SK-N-SH (cell line): ENCODE measurements around the gene IQUB. TPM values are rescaled to one million over a fixed set of nuclear protein-coding genes. Genes with fewer than 3 reads are reported as not detected.

Experiments used
- CTCF ChIA-PET: fragments of 300-600, 350-600 bp; formaldehyde crosslinking; extraction: SDS; loops from one replicate; lab custom pipeline; 2021; lab: Yijun Ruan, JAX
- POLR2A ChIA-PET: fragments of 350-600 bp; sonication (Branson Sonifier 250); formaldehyde crosslinking; extraction: SDS; loops from one replicate; lab custom pipeline; 2020; ENCODE audit warnings: antibody characterized with exemption, inconsistent platforms; lab: Yijun Ruan, JAX
- DNase-seq: peaks from one replicate; pipeline ENCODE4 v3.0.0; 2012
- H2AFZ ChIP-seq: fragments of 200-600 bp; sonication (generic); 2 replicates; pipeline ENCODE4 v1.8.1; 2016; ENCODE audit warnings: antibody characterized with exemption, mild to moderate bottlenecking, low read depth
- H3F3A ChIP-seq: fragments of 200-600 bp; sonication (generic); replicated peaks from 2 replicates; pipeline ENCODE3; 2016; ENCODE audit warnings: antibody characterized with exemption, mild to moderate bottlenecking; ENCODE audit not compliant: insufficient read depth
- H3K27ac ChIP-seq, 2 experiments: fragments of 200-500 bp in 1 of 2; fragments of 200-600 bp in 1 of 2; sonication (Bioruptor generic) in 1 of 2; sonication (generic), shearing (Covaris generic) in 1 of 2; 2 replicates each; pipeline versions ENCODE4 v1.5.1 to v1.6.1; 2014 to 2016; ENCODE audit warnings: low read depth in 2 of 2, inconsistent platforms in 1 of 2, low read length in 1 of 2, mild to moderate bottlenecking in 1 of 2, mixed read lengths in 1 of 2
- H3K27me3 ChIP-seq: fragments of 200-600 bp; sonication (generic), shearing (Covaris generic); 2 replicates; pipeline ENCODE4 v1.6.1; 2016; ENCODE audit warnings: mixed run types; ENCODE audit not compliant: insufficient read depth
- H3K36me3 ChIP-seq, 2 experiments: fragments of 200-500 bp in 1 of 2; fragments of 200-600 bp in 1 of 2; sonication (Bioruptor generic) in 1 of 2; sonication (generic) in 1 of 2; replicated peaks in 1 of 2; 2 replicates each; pipeline versions ENCODE3 to v1.5.1; 2014 to 2016; ENCODE audit warnings: low read length in 1 of 2, mild to moderate bottlenecking in 1 of 2; ENCODE audit not compliant: insufficient read depth in 2 of 2, control insufficient read depth in 1 of 2
- H3K4me1 ChIP-seq, 2 experiments: fragments of 200-500 bp in 1 of 2; fragments of 200-600 bp in 1 of 2; sonication (Bioruptor generic) in 1 of 2; sonication (generic), shearing (Covaris generic) in 1 of 2; 2 replicates each; pipeline versions ENCODE4 v1.5.1 to v1.6.1; 2014 to 2016; ENCODE audit warnings: low read depth in 1 of 2, low read length in 1 of 2, mixed run types in 1 of 2; ENCODE audit not compliant: insufficient read depth in 2 of 2, control insufficient read depth in 1 of 2
- H3K4me2 ChIP-seq: fragments of 200-600 bp; sonication (generic), shearing (Covaris generic); 2 replicates; pipeline ENCODE4 v1.6.1; 2017; ENCODE audit warnings: mixed run types
- H3K4me3 ChIP-seq, 2 experiments: fragments of 200-500 bp in 1 of 2; fragments of 200-600 bp in 1 of 2; sonication (Bioruptor generic) in 1 of 2; sonication (generic), shearing (Covaris generic) in 1 of 2; 2 replicates each; pipeline versions ENCODE4 v1.5.1 to v1.8.1; 2014 to 2016; ENCODE audit warnings: low read depth in 2 of 2, inconsistent platforms in 1 of 2, low read length in 1 of 2, mild to moderate bottlenecking in 1 of 2, mixed read lengths in 1 of 2, moderate library complexity in 1 of 2
- H3K79me2 ChIP-seq: fragments of 200-600 bp; sonication (generic); 2 replicates; pipeline ENCODE4 v1.8.1; 2017; ENCODE audit warnings: mild to moderate bottlenecking; ENCODE audit not compliant: insufficient read depth
- H3K9ac ChIP-seq: fragments of 200-600 bp; sonication (generic); 2 replicates; pipeline ENCODE4 v1.6.1; 2017; ENCODE audit warnings: mixed run types
- H3K9me2 ChIP-seq: fragments of 200-600 bp; sonication (generic); 2 replicates; pipeline ENCODE4 v1.6.1; 2017; ENCODE audit warnings: mixed run types
- H3K9me3 ChIP-seq: fragments of 200-600 bp; sonication (generic); 2 replicates; pipeline ENCODE4 v1.6.1; 2017; ENCODE audit warnings: mixed run types, mild to moderate bottlenecking, moderate library complexity
- H4K20me1 ChIP-seq: fragments of 200-600 bp; sonication (generic); 2 replicates; pipeline ENCODE4 v1.6.1; 2017; ENCODE audit warnings: mild to moderate bottlenecking, mixed run types; ENCODE audit not compliant: insufficient read depth
- CTCF ChIP-seq: fragments of 200-600 bp; sonication (generic); IDR thresholded peaks from 2 replicates; pipeline ENCODE4 v1.6.1; 2017; ENCODE audit warnings: antibody characterized with exemption, mild to moderate bottlenecking, moderate library complexity
- GATA2 ChIP-seq: sonication (generic); formaldehyde crosslinking; IDR thresholded peaks from 2 replicates; pipeline ENCODE4 v1.5.0; 2020; ENCODE audit warnings: mild to moderate bottlenecking, missing genetic modification reagents
- JUND ChIP-seq: IDR thresholded peaks from 2 replicates; pipeline ENCODE4 v1.4.0; 2012
- MEF2A ChIP-seq: IDR thresholded peaks from 2 replicates; pipeline ENCODE4 v1.4.0; 2012; ENCODE audit warnings: low read depth, borderline replicate concordance
- POLR2AphosphoS5 ChIP-seq: IDR thresholded peaks from 2 replicates; pipeline ENCODE4 v1.6.1; 2012; ENCODE audit warnings: low read depth, low read length
- RAD21 ChIP-seq: IDR thresholded peaks from 2 replicates; pipeline ENCODE4 v1.6.1; 2012; ENCODE audit warnings: mild to moderate bottlenecking, low read length
- REST ChIP-seq: IDR thresholded peaks from 2 replicates; pipeline ENCODE4 v1.6.1; 2012; ENCODE audit warnings: mild to moderate bottlenecking, low read depth, low read length, moderate library complexity
- USF2 ChIP-seq: fragments of 150-350 bp; IDR thresholded peaks from 2 replicates; pipeline ENCODE4 v1.6.1; 2017; ENCODE audit warnings: antibody characterized with exemption, low read length, low read depth, borderline replicate concordance
- WGBS: methylation state at CpG from one replicate; pipeline ENCODE4 v1.1.6; 2017; ENCODE audit warnings: low lambda C conversion rate; 5-methylcytosine and 5-hydroxymethylcytosine counted together
- polyA plus RNA-seq, 3 experiments: library from polyadenylated mRNA; depleted of rRNA; stranded (reverse); fragments of >200 nt; gene quantifications; 2 replicates each; pipeline ENCODE4 v1.2.3, GENCODE V29; 2012
- TF ChIP-seq, protein P1 (sequence below): IDR thresholded peaks from 2 replicates; pipeline ENCODE4 v1.4.0; 2012; ENCODE audit warnings: low read depth

Gene IQUB
- polyA plus RNA-seq, 1 of the 3 experiments (the other 2 are of a cell fraction), result 0.10 TPM

DNA sequence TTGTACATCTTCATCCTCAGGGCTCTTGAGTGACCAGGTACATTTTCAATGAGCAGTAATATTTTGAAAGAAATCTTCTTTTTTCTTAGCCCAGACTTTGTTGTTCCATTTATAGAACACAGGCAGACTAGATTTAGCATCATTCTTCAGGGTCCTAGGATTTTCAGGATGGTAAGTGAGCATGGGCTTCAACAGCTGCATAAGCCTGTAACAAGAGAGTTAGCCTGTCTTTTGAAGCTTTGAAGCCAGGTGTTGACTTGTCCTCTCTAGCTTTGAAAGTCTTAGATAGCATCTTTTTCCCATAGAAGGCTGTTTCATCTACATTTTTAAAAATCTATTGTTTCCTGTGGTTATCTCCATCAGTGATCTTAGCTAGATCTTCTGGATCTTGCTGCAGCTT is 27.7 kb upstream of the IQUB start:
- no peak overlapping the region for H3K4me3 ChIP-seq
- H3K9me3 ChIP-seq, result no peaks in the 10 kb centered on the region
- no peaks in the 10 kb centered on the region for H4K20me1 ChIP-seq
- H2AFZ ChIP-seq, result no peak overlapping the region
- ChIA-PET CTCF (interaction anchor here (0.9 to 1.4 kb wide), 5 partner anchors 18 to 146 kb away, joined by 3 to 6 read pairs (median 4); no protein-coding TSS in a partner anchor), POLR2A (no interaction called here)
- H3F3A ChIP-seq, result peaks cover 11% of the 10 kb centered on the region
- no peaks in the 10 kb centered on the region for H3K27me3 ChIP-seq
- no peak overlapping the region for H3K4me2 ChIP-seq
- H3K36me3 ChIP-seq, result no peaks in the 10 kb centered on the region
- H3K4me1 ChIP-seq, result peaks cover 0 to 3% of the 10 kb centered on the region in 2 experiments; a peak in 1 of 4 replicates
- no peak for DNase-seq
- no peaks in the 10 kb centered on the region for H3K9me2 ChIP-seq
- H3K9ac ChIP-seq, result no peak overlapping the region
- TF ChIP-seq MEF2A, result no peak
- no peak for TF ChIP-seq CTCF
- TF ChIP-seq REST, result no peak
- no peak for TF ChIP-seq JUND
- TF ChIP-seq RAD21, result no peak
- no peak for TF ChIP-seq POLR2AphosphoS5
- TF ChIP-seq, protein P1, sequence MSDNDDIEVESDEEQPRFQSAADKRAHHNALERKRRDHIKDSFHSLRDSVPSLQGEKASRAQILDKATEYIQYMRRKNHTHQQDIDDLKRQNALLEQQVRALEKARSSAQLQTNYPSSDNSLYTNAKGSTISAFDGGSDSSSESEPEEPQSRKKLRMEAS, result no peak
- H3K27ac ChIP-seq, result no peak overlapping the region
- peaks cover 4% of the 10 kb centered on the region; the same call in 1 of the 2 replicates for H3K79me2 ChIP-seq

DNA sequence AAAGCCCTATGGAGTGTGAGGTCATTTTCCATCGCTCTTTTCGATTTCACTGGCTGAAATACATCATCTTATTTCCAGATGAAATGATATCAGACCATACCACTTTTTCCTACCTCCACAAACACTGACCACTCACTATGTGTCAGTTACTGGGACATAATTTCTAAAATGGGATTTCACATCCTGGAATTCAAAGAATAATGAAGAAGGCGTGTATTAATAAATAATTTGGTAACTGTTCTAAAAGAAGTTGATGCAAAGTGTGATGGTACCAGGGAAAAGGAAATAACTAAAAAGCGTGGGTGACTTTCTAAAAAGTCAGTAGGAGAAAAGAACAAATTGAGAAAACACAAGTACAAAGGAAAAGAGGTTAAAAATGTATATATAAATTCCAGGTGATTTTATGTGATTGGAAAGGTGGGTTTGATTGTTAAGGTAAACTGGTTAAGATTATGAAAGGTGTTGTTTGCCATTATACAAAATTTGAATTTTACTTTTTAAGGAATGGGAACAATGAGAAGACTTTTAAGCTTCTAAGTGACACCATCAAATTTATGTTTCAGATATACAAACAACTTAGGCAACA is 24.0 kb upstream of the IQUB start:
- Histone ChIP-seq H3K9ac (peak overlapping the region; percentile 83), H3F3A (peaks cover 11% of the 10 kb centered on the region), H3K79me2 (peaks cover 31% of the 10 kb centered on the region), H4K20me1 (no peaks in the 10 kb centered on the region), H2AFZ (peak overlapping the region; percentile 93), H3K4me1 (peaks cover 9 to 12% of the 10 kb centered on the region in 2 experiments), H3K27ac (peak overlapping the region; percentile 76 to 96), H3K9me2 (no peaks in the 10 kb centered on the region), H3K9me3 (no peaks in the 10 kb centered on the region), H3K27me3 (no peaks in the 10 kb centered on the region), H3K4me3 (peak overlapping the region; percentile 95 to 98), H3K4me2 (peak overlapping the region; percentile 51), H3K36me3 (peaks cover 16 to 19% of the 10 kb centered on the region in 2 experiments)
- CTCF ChIA-PET, result interaction anchor here (0.9 to 2.3 kb wide), 7 partner anchors 22 to 314 kb away, joined by 3 to 18 read pairs (median 4); no protein-coding TSS in a partner anchor
- 29% methylated on average over 4 of the region's 4 CpGs for WGBS
- TF ChIP-seq USF2 (no peak), GATA2 (CRISPR knock-in tag) (peak; percentile 24; the same call in 1 of the 2 replicates)
- TF ChIP-seq, protein P1, result peak; percentile 10; the same call in 1 of the 2 replicates
- DNase-seq, result peak; percentile 44
- POLR2A ChIA-PET, result interaction anchor here (0.8 to 1.4 kb wide), 2 partner anchors 191 to 475 kb away, joined by 3 read pairs; partner anchors contain the start of genes TMEM229A and WASL
